Measurements from ENCODE around the gene MMD2.

DNA sequence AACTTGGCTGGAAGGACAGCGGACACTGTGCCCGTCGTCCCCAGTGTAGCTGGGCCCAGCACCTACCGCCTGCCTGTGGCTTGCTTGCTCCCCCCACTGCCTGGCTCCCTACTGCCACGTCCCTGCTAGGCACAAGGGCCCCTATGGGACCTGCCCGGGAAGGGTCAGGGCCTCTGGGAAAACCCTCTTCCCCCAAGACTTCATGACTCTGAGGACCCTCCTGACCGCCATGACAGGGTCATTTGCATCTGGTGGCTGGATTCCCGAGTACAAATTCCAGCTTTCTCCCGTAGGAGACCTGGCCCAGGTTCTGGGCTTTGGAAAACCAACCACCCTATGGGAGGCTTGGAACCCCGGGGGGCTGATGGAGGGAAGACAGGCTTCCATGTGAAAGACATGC lies 1.4 kb upstream of the MMD2 start:
- TF ChIP-seq, protein P1, sequence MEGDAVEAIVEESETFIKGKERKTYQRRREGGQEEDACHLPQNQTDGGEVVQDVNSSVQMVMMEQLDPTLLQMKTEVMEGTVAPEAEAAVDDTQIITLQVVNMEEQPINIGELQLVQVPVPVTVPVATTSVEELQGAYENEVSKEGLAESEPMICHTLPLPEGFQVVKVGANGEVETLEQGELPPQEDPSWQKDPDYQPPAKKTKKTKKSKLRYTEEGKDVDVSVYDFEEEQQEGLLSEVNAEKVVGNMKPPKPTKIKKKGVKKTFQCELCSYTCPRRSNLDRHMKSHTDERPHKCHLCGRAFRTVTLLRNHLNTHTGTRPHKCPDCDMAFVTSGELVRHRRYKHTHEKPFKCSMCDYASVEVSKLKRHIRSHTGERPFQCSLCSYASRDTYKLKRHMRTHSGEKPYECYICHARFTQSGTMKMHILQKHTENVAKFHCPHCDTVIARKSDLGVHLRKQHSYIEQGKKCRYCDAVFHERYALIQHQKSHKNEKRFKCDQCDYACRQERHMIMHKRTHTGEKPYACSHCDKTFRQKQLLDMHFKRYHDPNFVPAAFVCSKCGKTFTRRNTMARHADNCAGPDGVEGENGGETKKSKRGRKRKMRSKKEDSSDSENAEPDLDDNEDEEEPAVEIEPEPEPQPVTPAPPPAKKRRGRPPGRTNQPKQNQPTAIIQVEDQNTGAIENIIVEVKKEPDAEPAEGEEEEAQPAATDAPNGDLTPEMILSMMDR (IDR thresholded peaks at IDR 0.05; ENCODE audit: poor library complexity, severe bottlenecking) = no peak
- TF ChIP-seq POLR2AphosphoS5 (IDR thresholded peaks at IDR 0.05) = no peak
- TF ChIP-seq EZH2 (IDR thresholded peaks at IDR 0.05; ENCODE audit: borderline replicate concordance, insufficient read depth, low read length, poor library complexity, severe bottlenecking) = no peak

Measured in neural cell (in vitro differentiated cells).